Hair follicular keratinocyte (primary cell): ENCODE measurements around the gene GPR137B. TPM values are rescaled to one million over a fixed set of nuclear protein-coding genes. Genes with fewer than 3 reads are reported as not detected.

Experiments used
- total RNA-seq: library from RNA; depleted of rRNA; stranded (reverse); fragments of >200 nt; gene quantifications from 2 replicates; pipeline ENCODE4 v1.2.3, GENCODE V29; 2015

GPR137B gene
- total RNA-seq: 7.0 and 10.8 TPM in 2 replicates

GRCh38 chr1:236142253-236143103 is at the start of gene GPR137B:
TSS of gene GPR137B (plus strand) at chr1:236142539. CDS start at chr1:236142623, 84 bp downstream.

Other genes with a start within 250 kb of the GPR137B start
- gene NID1, start 77.4 kb upstream of the GPR137B start, total RNA-seq: 4.6 and 8.4 TPM in 2 replicates
- 2.0 and 3.9 TPM in 2 replicates for gene ERO1B, start 139.4 kb downstream of the GPR137B start, total RNA-seq